NCI-H1417 treated with DMSO at 0.1 percent for 48 hours (cell line): ENCODE results near the gene IRF6.

Source experiments
- DNase-seq: peaks from one replicate; lab custom pipeline; 2025; lab: John Stamatoyannopoulos, UW

IRF6 gene

DNA sequence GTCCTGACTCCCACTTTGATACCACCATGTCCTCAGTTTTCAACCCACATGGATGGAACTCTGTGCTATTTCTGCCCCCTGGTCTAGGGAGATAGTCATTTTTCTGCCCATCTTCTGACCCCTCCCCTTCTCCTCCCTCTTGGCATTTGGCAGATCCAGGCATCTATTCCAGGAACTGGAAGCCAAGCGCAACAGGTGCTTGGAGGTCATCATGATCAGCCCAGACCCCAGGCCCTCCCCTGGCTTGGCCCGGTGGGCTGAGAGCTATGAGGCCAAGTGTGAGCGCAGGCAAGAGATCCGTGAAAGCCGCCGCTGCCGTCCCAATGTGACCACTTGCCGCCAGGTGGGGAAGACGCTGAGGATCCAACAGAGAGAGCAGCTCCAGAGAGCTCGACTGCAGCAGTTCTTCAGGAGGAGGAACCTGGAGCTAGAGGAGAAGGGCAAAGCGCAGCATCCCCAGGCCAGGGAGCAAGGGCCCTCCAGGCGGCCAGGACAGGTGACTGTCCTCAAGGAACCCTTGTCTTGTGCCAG lies 46.0 kb downstream of the IRF6 start:
- no peak for DNase-seq

DNA sequence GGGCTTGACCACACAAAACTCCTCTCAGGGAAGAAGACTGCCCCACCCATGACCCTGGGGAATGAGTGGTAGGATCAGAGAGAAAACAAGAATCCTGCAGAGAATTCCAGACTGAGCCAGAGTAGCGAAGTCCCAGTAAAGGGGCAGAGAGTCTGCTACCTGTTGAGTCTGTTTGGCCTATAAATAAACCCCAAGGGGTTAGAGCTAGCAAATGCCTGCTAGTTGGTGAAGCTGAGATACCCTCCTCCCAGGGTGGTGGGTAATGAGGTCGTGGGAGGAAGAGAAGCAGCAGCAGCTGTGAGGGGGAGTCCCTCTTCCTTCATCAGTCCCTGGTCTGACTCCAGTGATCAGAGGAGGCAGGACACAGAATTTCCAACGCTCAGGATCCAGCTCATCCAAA lies 47.5 kb downstream of the IRF6 start:
- no peak for DNase-seq

DNA sequence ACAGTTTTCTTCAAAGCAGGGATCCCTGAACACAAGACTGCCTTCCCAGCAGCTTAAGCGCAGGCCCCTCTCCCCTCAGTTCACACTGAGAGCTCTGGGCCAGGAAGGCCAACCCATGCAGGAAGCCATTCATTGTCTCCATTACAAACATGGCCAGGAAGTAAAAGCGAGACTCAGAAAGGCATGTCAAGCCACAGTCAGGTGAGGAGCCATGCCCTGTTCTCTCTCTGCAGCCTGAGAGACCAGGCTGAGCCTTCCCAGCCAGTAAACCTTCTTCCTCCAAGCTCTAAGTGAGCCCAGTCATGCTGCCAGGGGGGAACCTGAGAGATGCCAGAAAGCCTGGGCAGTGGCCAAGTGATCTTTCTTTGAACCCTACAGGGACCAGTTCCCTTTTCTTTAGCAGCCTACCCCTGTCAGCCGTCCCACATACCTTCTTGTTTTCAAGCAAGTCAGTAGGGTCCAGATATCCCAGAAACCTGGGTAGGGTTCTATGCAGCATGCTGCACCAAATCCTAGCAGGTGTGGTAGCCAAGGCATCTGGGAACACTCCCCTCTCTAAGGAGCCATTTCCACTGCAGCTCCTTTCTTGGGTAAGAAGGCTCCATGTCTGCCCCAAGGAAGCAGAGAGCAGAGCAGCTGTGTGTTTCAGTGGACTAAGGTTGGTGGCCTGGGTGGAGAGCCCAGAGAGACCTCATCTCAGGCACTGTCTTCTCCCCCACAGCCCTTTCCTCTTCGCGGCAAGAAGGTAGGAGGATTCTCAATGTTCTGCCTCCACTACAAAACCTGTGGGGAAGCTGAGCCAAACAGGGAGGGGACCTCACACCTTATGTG lies 49.1 kb downstream of the IRF6 start:
- DNase-seq: no peak

- no peak for DNase-seq
Measured at GRCh38 chr1:209755926-209756614, 49.9 kb downstream of the IRF6 start, which contains the start of gene TRAF3IP3. Gene TRAF3IP3 (plus strand): TSS chr1:209756053. CDS start chr1:209760040, 3,987 bp downstream.

DNA sequence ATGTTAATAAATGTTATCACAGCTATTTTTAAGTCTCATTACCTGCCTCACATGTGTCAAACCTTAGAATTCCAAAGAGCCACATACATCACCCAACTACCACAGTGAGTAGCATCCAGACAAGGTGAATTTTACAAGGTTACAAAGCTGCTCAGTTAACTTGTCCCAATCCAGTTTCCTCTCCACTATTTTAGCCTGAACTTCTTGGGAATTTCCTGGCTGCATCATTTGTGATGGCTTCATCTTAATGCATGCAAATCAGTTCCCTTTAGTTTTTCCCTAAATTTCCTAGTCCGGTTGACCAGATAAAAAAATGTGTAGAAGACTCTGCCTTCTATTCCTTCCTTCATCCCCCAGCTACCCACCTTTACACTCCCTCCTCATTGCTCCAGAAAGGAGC lies 50.7 kb downstream of the IRF6 start:
- DNase-seq: no peak

GRCh38 chr1:209752890-209753289 lies 53.1 kb downstream of the IRF6 start:
- no peak for DNase-seq

GRCh38 chr1:209751627-209752231 lies 54.2 kb downstream of the IRF6 start:
- DNase-seq: no peak

GRCh38 chr1:209749670-209750323 lies 56.1 kb downstream of the IRF6 start:
- DNase-seq: no peak

- DNase-seq: no peak
Measured at GRCh38 chr1:209749205-209749604, 56.7 kb downstream of the IRF6 start.

- no peak for DNase-seq
Measured at GRCh38 chr1:209748620-209749019, 57.3 kb downstream of the IRF6 start.

DNA sequence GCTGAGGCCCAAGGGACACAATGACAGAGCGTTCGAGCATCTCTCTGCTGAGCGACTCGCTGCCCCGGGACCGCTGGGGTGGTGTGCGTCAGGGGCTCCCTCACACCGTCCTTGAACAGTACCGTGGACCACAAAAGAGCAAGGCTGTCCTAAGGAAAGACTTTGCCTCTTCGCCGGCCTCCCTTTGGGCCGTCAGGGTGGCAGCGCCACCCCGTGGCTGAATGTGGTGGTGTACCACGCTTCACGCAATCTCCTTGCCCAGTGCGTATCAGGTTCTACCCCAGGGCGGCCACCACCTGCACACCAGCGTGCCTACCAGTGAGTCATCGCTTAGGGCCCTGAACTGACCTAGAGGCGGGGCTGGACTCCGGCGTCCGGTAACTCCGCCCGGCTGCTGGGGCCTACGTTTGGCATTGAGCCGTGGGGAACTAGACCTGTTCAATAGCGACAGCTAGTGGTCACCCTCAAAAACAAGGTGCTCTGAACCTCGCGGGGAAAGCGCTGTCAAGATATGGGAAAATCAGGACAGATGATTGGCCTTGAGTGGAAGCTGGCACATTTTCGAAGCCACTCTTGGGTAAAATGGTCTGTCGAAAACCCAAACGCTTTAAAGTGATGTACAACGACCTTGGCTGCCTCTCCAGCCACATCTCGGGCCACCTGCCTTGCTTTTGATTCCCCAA lies 58.2 kb downstream of the IRF6 start:
- no peak for DNase-seq

GRCh38 chr1:209746451-209747165 lies 59.3 kb downstream of the IRF6 start:
- no peak for DNase-seq

- no peak for DNase-seq
Measured at GRCh38 chr1:209743145-209743482, 62.8 kb downstream of the IRF6 start.

DNA sequence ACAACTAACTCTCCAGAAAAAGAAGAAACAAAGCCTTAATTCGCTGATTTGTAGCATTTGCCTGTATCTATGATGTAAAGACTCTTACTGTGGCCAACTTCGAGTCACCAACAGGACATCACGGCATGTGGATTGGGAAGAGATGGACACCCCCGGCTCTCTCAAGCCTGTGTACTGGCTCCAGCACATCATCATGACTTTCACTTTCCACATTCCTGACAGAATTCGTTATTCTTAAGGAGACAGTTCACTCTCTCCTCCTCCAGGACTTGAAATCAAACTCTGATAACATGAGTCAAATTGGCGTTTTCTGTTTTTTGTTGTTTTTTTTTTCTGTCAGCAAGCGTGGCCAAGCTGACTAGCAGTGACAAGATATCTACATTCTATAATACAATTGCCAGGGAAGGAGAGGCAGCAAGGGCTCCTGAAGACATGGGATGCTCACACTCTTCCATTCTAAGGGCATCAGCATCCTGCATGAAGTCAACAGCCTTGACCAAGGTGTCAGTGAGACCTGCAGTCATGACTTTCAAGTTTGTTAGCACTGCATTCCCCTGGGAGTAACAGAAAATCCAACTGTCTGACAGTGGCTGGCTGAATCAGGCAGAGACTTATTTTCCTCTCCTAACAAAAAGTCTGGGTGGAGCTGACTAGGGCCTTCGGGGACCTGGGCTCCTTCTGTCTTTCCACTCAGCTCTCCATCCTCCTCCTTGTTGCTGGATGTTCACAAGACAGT lies 63.4 kb downstream of the IRF6 start:
- no peak for DNase-seq

- DNase-seq: no peak
Measured at GRCh38 chr1:209741889-209742288, 64.1 kb downstream of the IRF6 start.

GRCh38 chr1:209741193-209741592 lies 64.7 kb downstream of the IRF6 start:
- no peak for DNase-seq

- DNase-seq: no peak
Measured at GRCh38 chr1:209738270-209738669, 67.7 kb downstream of the IRF6 start.

GRCh38 chr1:209737118-209737505 lies 68.8 kb downstream of the IRF6 start:
- no peak for DNase-seq

DNA sequence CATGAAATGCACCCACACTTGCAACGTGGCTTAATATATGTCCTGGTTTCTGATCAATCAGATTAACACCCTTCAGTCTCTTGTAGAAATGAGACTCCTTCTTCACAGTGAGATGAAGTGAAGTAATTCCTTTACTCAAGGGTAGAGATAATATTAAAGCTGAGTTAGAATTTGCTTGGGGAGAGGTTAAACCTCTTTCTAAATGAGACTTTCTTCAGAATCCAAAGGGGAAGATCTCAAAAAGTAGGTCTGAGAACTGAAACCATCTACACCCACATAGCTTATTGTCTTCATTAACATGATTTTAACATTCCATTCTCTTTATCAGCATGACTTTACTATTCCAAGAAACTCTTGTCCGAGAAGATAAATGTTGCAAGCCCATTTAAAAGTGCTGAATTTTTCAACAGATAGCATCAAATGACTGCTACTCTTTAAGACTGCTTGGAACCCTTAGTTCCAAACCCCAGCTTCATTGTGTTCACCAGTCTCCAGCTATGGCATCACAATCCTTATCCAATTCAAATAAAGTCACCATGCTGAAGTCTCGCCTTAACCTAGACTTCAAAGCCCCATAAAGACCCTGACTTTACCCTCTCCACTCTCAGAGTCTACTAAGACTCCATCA lies 69.3 kb downstream of the IRF6 start:
- no peak for DNase-seq
